ENCODE measurements around the gene PHC2.

The PHC2 gene

GRCh38 chr1:33424610-33425009 lies 6.3 kb downstream of the PHC2 start:
- Mint-ChIP-seq H3K36me3 (ENCODE audit: insufficient read depth) (no peaks in the 10 kb centered on the region), H3K27me3 (peaks cover 30 to 36% of the 10 kb centered on the region in 2 donors), H3K9me3 (no peaks in the 10 kb centered on the region), H3K4me3 (no peak overlapping the region), H3K27ac (no peak overlapping the region), H3K4me1 (ENCODE audit: low read depth in 2 of 2) (no peaks in the 10 kb centered on the region)
- no peak for ATAC-seq (replicated peaks)
- DNase-seq: no peak

- Mint-ChIP-seq H3K27ac (no peak overlapping the region), H3K4me1 (ENCODE audit: low read depth in 2 of 2) (no peaks in the 10 kb centered on the region), H3K36me3 (ENCODE audit: insufficient read depth) (no peaks in the 10 kb centered on the region), H3K9me3 (no peaks in the 10 kb centered on the region), H3K4me3 (no peak overlapping the region), H3K27me3 (peaks cover 30 to 40% of the 10 kb centered on the region in 2 donors)
- ATAC-seq (replicated peaks) (no peak), DNase-seq (no peak)
Observed at GRCh38 chr1:33424205-33424604, 6.7 kb downstream of the PHC2 start.

DNA sequence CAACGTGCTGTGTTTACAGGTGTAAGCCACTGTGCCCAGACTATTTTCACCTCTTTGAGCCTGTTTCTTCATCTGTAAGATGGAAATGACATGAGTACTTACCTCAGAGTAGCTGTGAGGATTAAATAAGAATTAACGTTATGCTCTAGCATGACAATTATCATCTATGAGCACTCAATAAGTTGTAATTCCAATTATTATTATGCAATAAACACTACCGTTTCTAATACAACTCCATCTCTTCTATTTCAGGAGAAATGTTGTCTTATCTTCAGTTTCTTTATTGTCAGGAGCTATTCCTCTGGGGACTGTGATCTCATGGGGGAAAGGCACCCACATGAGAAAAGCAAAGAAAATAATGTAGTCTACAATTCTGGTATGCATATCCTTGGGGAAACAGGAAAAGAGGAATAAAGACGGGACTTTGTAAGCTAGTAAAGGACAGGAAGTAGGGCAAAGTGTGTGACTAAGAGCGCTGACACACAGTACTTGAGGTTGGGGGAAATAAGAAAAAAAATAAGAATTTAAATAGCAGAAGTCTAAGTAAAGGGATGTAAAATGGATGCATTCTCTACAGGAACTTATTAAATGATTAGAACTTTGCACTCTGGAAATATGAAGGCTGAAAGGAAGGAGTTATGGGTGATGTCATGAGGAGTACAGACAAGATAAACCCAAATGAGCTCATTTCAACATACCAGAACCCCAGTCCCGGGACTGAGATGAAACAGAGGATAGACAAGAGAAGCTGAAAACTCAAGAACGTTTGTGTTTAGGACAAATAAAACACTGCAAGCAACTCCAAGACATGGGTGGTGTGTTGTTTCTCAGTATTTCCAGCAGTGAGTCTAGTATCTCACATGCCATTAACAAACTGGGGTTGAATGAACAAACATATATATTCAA lies 9.8 kb downstream of the PHC2 start:
- H3K27me3 Mint-ChIP-seq: peaks cover 31 to 46% of the 10 kb centered on the region in 2 donors
- ATAC-seq (replicated peaks) (no peak), DNase-seq (no peak)
- H3K9me3 Mint-ChIP-seq: peaks cover 0 to 1% of the 10 kb centered on the region in 2 donors
- no peaks in the 10 kb centered on the region for H3K36me3 Mint-ChIP-seq (ENCODE audit: insufficient read depth)
- no peaks in the 10 kb centered on the region for H3K4me1 Mint-ChIP-seq (ENCODE audit: low read depth in 2 of 2)
- H3K4me3 Mint-ChIP-seq: no peak overlapping the region
- H3K27ac Mint-ChIP-seq: no peak overlapping the region

DNA sequence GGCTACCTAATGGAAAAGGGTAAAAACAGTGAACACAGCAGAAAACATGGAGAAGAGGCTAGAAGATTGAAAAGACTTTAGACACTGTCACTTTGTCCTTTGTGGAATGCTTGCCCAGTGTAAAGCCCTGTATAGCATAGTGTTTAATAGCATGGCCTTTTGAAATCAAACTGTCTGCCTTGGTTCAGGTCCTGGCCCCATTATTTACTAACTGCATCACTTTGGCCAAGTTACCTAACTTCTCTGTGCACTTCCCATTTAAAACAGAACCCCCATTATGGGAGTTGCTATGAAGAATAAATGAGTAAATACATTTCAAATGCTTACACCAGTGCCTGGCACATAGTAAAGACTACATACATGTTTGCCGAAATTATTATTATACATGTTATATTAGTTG lies 12.1 kb downstream of the PHC2 start:
- DNase-seq (no peak), ATAC-seq (replicated peaks) (no peak)
- Mint-ChIP-seq H3K36me3 (ENCODE audit: insufficient read depth) (no peaks in the 10 kb centered on the region), H3K27ac (no peak overlapping the region), H3K27me3 (peaks cover 46 to 62% of the 10 kb centered on the region in 2 donors), H3K4me1 (ENCODE audit: low read depth in 2 of 2) (no peaks in the 10 kb centered on the region), H3K4me3 (no peak overlapping the region), H3K9me3 (peaks cover 7 to 8% of the 10 kb centered on the region in 2 donors)

- H3K27me3 Mint-ChIP-seq: peaks cover 33 to 36% of the 10 kb centered on the region in 2 donors
- H3K36me3 Mint-ChIP-seq (ENCODE audit: insufficient read depth): no peaks in the 10 kb centered on the region
- peaks cover 7 to 8% of the 10 kb centered on the region in 2 donors for H3K9me3 Mint-ChIP-seq
- no peaks in the 10 kb centered on the region for H3K4me1 Mint-ChIP-seq (ENCODE audit: low read depth in 2 of 2)
- no peak for DNase-seq
- no peak overlapping the region for H3K4me3 Mint-ChIP-seq
- H3K27ac Mint-ChIP-seq: no peak overlapping the region
- no peak for ATAC-seq (replicated peaks)
Observed at GRCh38 chr1:33414879-33415278, 16.0 kb downstream of the PHC2 start.

- no peak overlapping the region for H3K27ac Mint-ChIP-seq
- H3K27me3 Mint-ChIP-seq: peaks cover 33 to 53% of the 10 kb centered on the region in 2 donors
- no peak for DNase-seq
- no peak for ATAC-seq (replicated peaks)
- H3K4me3 Mint-ChIP-seq: no peak overlapping the region
- no peaks in the 10 kb centered on the region for H3K9me3 Mint-ChIP-seq
- no peaks in the 10 kb centered on the region for H3K4me1 Mint-ChIP-seq (ENCODE audit: low read depth in 2 of 2)
- peaks cover 4% of the 10 kb centered on the region for H3K36me3 Mint-ChIP-seq (ENCODE audit: insufficient read depth)
Observed at GRCh38 chr1:33410091-33410701, 20.7 kb downstream of the PHC2 start.

GRCh38 chr1:33408093-33408436 lies 22.8 kb downstream of the PHC2 start:
- peaks cover 4% of the 10 kb centered on the region for H3K36me3 Mint-ChIP-seq (ENCODE audit: insufficient read depth)
- DNase-seq (no peak), ATAC-seq (replicated peaks) (no peak)
- no peaks in the 10 kb centered on the region for H3K9me3 Mint-ChIP-seq
- H3K4me1 Mint-ChIP-seq (ENCODE audit: low read depth in 2 of 2): no peaks in the 10 kb centered on the region
- no peak overlapping the region for H3K4me3 Mint-ChIP-seq
- H3K27ac Mint-ChIP-seq: no peak overlapping the region
- H3K27me3 Mint-ChIP-seq: peaks cover 24 to 48% of the 10 kb centered on the region in 2 donors

DNA sequence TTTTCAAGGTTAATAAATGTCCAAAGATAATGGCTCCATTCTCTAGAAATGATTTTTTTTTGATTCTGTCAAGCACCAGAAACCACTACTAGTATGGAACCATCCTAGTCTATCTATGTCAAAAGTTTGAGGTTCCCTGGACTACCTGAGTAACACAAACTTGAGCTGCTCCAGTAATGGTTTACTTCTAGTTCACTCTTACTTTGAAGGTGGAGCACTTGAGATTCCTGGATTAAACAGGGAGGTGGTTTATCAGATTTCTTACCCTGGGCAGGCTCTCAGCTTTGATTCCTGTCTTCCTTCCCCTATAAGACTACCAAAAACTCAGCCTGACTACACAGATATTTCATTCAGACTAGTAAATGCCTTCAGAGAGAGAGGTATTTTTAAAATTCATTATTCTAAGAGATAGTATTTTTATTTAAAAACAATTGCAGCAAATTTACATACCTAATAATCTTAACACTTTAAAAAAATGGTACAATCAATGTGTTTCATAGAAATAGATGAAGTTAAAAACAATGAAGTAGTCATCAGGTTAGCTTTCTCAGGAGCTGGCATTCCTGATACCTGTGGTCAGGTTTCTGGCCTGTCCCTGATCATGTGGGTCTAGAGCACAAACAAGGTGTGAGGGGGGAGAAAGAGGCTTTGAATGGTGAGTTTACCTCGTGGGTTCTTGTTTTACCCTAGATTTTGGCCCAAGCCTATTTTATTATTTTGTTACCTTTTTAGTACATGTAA lies 23.4 kb downstream of the PHC2 start:
- H3K36me3 Mint-ChIP-seq (ENCODE audit: insufficient read depth): peaks cover 4% of the 10 kb centered on the region
- H3K4me1 Mint-ChIP-seq (ENCODE audit: low read depth in 2 of 2): no peaks in the 10 kb centered on the region
- ATAC-seq (replicated peaks) (no peak), DNase-seq (no peak)
- peaks cover 24 to 48% of the 10 kb centered on the region in 2 donors for H3K27me3 Mint-ChIP-seq
- no peak overlapping the region for H3K4me3 Mint-ChIP-seq
- no peaks in the 10 kb centered on the region for H3K9me3 Mint-ChIP-seq
- no peak overlapping the region for H3K27ac Mint-ChIP-seq

GRCh38 chr1:33402206-33402605 lies 28.7 kb downstream of the PHC2 start:
- Mint-ChIP-seq H3K36me3 (ENCODE audit: insufficient read depth) (no peaks in the 10 kb centered on the region), H3K27ac (no peak overlapping the region), H3K4me3 (no peak overlapping the region), H3K27me3 (peaks cover 14 to 27% of the 10 kb centered on the region in 2 donors), H3K4me1 (ENCODE audit: low read depth in 2 of 2) (no peaks in the 10 kb centered on the region), H3K9me3 (no peaks in the 10 kb centered on the region)
- no peak for DNase-seq
- ATAC-seq (replicated peaks): no peak

DNA sequence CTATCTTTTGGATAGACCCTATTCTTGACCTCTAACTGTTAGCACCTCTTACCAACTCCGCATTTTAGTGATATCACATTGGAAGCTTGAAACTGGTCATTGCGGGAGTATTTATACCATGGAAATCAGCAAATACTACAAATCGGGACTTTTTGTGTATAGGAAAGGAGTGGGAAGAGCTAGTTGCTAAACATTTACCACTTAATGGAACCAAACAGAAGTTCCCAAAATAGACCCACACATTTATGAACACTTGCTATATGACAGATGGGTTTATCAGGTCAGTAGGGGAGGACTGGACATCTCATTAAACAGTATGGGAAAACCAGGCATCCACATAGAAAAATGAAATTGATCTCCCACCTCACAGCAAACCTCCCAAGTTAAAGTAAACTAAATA lies 29.4 kb downstream of the PHC2 start:
- ATAC-seq (replicated peaks) (no peak), DNase-seq (no peak)
- Mint-ChIP-seq H3K27me3 (peaks cover 7 to 19% of the 10 kb centered on the region in 2 donors), H3K27ac (no peak overlapping the region), H3K9me3 (no peaks in the 10 kb centered on the region), H3K36me3 (ENCODE audit: insufficient read depth) (no peaks in the 10 kb centered on the region), H3K4me1 (ENCODE audit: low read depth in 2 of 2) (peaks cover 0 to 2% of the 10 kb centered on the region in 2 donors), H3K4me3 (no peak overlapping the region)

- no peaks in the 10 kb centered on the region for H3K9me3 Mint-ChIP-seq
- DNase-seq (no peak), ATAC-seq (replicated peaks) (no peak)
- peaks cover 0 to 5% of the 10 kb centered on the region in 2 donors for H3K4me1 Mint-ChIP-seq (ENCODE audit: low read depth in 2 of 2)
- no peak overlapping the region for H3K4me3 Mint-ChIP-seq
- H3K36me3 Mint-ChIP-seq (ENCODE audit: insufficient read depth): no peaks in the 10 kb centered on the region
- H3K27me3 Mint-ChIP-seq: peaks cover 7 to 16% of the 10 kb centered on the region in 2 donors
- H3K27ac Mint-ChIP-seq: no peak overlapping the region
Observed at GRCh38 chr1:33400153-33400911, 30.6 kb downstream of the PHC2 start.

DNA sequence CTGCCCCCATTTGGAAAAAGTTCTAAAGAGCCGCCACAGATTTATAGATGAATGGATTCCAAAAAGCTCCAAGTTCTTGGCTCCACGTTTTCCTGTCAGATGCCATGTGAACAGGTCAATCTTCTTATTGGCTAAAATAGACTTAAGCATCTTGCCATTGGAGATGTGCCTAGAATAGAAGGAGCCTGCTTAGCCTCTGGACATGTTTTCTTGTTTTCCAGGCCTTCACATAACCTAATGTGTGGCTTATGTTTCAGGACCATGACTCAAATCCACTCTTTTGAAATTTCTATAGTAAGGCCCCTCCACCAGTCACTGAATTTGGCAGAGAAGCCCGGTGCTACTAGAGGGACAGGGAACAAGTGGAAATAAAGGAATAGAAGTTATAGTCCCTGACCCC lies 31.5 kb downstream of the PHC2 start:
- H3K9me3 Mint-ChIP-seq: no peaks in the 10 kb centered on the region
- ATAC-seq (replicated peaks): no peak
- DNase-seq: no peak
- H3K4me3 Mint-ChIP-seq: no peak overlapping the region
- H3K27ac Mint-ChIP-seq: no peak overlapping the region
- no peaks in the 10 kb centered on the region for H3K36me3 Mint-ChIP-seq (ENCODE audit: insufficient read depth)
- H3K4me1 Mint-ChIP-seq (ENCODE audit: low read depth in 2 of 2): peaks cover 0 to 5% of the 10 kb centered on the region in 2 donors
- peaks cover 14 to 16% of the 10 kb centered on the region in 2 donors for H3K27me3 Mint-ChIP-seq

GRCh38 chr1:33397994-33398393 lies 32.9 kb downstream of the PHC2 start:
- no peak overlapping the region for H3K27ac Mint-ChIP-seq
- H3K4me1 Mint-ChIP-seq (ENCODE audit: low read depth in 2 of 2): peaks cover 0 to 5% of the 10 kb centered on the region in 2 donors
- peaks cover 20 to 27% of the 10 kb centered on the region in 2 donors for H3K27me3 Mint-ChIP-seq
- H3K9me3 Mint-ChIP-seq: no peaks in the 10 kb centered on the region
- no peak for DNase-seq
- ATAC-seq (replicated peaks): no peak
- no peaks in the 10 kb centered on the region for H3K36me3 Mint-ChIP-seq (ENCODE audit: insufficient read depth)
- H3K4me3 Mint-ChIP-seq: no peak overlapping the region

Data from effector memory CD8-positive, alpha-beta T cell (primary cell).